K562 (cell line): ENCODE results near the gene SHC1. TPM values are rescaled to one million over a fixed set of nuclear protein-coding genes. Genes with fewer than 3 reads are reported as not detected.

Experiments
- ATAC-seq: fragments of 200-7000 bp; cut with Tn5 transposase; 3 replicates; pipeline ENCODE4 v1.9.1; 2020; ENCODE audit warnings: moderate library complexity
- BruUV-seq: library from RNA; stranded (reverse); fragments of 400-500 nt; replicated peaks from 2 replicates; lab custom pipeline; 2021; lab: Mats Ljungman, UMichigan
- CTCF ChIA-PET: fragments of 300-600 bp; formaldehyde crosslinking; extraction: SDS; loops from one replicate; lab custom pipeline; 2021; ENCODE audit warnings: low intra/inter-chr PET ratio; lab: Yijun Ruan, JAX
- POLR2A ChIA-PET: fragments of 300-600, 350-650 bp; sonication (Branson Sonifier 250); formaldehyde crosslinking; extraction: SDS; loops from one replicate; lab custom pipeline; 2021; ENCODE audit warnings: antibody characterized with exemption, inconsistent platforms; lab: Yijun Ruan, JAX
- DNase-seq, 4 experiments: peaks; one replicate each; pipeline versions ENCODE4 v3.0.0 to v3.0.0-alpha.2; 2011 to 2018; ENCODE audit warnings: low spot score in 3 of 4, mixed read lengths in 3 of 4; ENCODE audit errors: extremely low read depth in 1 of 4
- FAIRE-seq: peaks from 2 replicates; lab custom pipeline; 2011; peaks lifted over from hg19 to GRCh38; lab: Jason Lieb, UNC
- H2AFZ ChIP-seq: 2 replicates; pipeline ENCODE4 v1.6.0; 2011; ENCODE audit warnings: low read depth, low read length, control low read depth, inconsistent platforms
- H3K27ac ChIP-seq: fragments of 200-600 bp; 3 replicates; pipeline ENCODE4 v1.8.0; 2011; ENCODE audit warnings: low read depth, mild to moderate bottlenecking, control low read depth, inconsistent platforms, low read length, moderate library complexity, mixed read lengths; ENCODE audit errors: extremely low read depth
- H3K27me3 ChIP-seq, 2 experiments: fragments of 300-600 bp in 1 of 2; 2 replicates in 1 of 2; 3 replicates in 1 of 2; pipeline versions ENCODE4 v1.6.0 to v1.8.0; 2011; ENCODE audit warnings: inconsistent platforms in 2 of 2, low read length in 2 of 2, mild to moderate bottlenecking in 1 of 2, mixed read lengths in 1 of 2, moderate library complexity in 1 of 2; ENCODE audit not compliant: control insufficient read depth in 2 of 2, insufficient read depth in 2 of 2
- H3K36me3 ChIP-seq: fragments of 300-600 bp; 3 replicates; pipeline ENCODE4 v1.8.0; 2011; ENCODE audit warnings: mild to moderate bottlenecking, low read length, inconsistent platforms; ENCODE audit not compliant: control insufficient read depth, insufficient read depth
- H3K4me1 ChIP-seq, 2 experiments: fragments of 200-600 bp in 1 of 2; replicated peaks in 1 of 2; 2 replicates in 1 of 2; 3 replicates in 1 of 2; pipeline versions ENCODE4 v1.5.1 to v1.8.0; 2011; ENCODE audit warnings: inconsistent platforms in 2 of 2, low read length in 2 of 2, mild to moderate bottlenecking in 1 of 2, mixed read lengths in 1 of 2, moderate library complexity in 1 of 2; ENCODE audit not compliant: control insufficient read depth in 2 of 2, insufficient read depth in 2 of 2
- H3K4me2 ChIP-seq: 2 replicates; pipeline ENCODE4 v1.6.1; 2011; ENCODE audit warnings: low read length, control low read depth, inconsistent platforms, mixed read lengths; ENCODE audit not compliant: insufficient read depth
- H3K4me3 ChIP-seq: fragments of 200-600 bp; sonication (generic), shearing (Covaris generic); 2 replicates; pipeline ENCODE4 v1.5.1; 2016; ENCODE audit warnings: control low read depth, inconsistent platforms
- H3K79me2 ChIP-seq: fragments of 200-600 bp; 3 replicates; pipeline ENCODE4 v1.8.0; 2011; ENCODE audit warnings: low read length, inconsistent platforms; ENCODE audit not compliant: control insufficient read depth, insufficient read depth
- H3K9ac ChIP-seq, 2 experiments: 2 replicates each; pipeline versions ENCODE4 v1.6.0 to v1.6.1; 2011; ENCODE audit warnings: low read depth in 2 of 2, low read length in 2 of 2, control low read depth in 1 of 2, inconsistent platforms in 1 of 2, mild to moderate bottlenecking in 1 of 2, mixed read lengths in 1 of 2; ENCODE audit not compliant: insufficient read depth in 1 of 2
- H3K9me1 ChIP-seq: one replicate; pipeline ENCODE4 v1.6.0; 2011; ENCODE audit warnings: inconsistent platforms, mild to moderate bottlenecking, low read length, moderate library complexity; ENCODE audit not compliant: control insufficient read depth, insufficient read depth
- H3K9me3 ChIP-seq: replicated peaks from 2 replicates; pipeline ENCODE4 v1.5.1; 2011; ENCODE audit warnings: low read depth, low read length, inconsistent platforms; ENCODE audit not compliant: control insufficient read depth, insufficient read depth
- H4K20me1 ChIP-seq: replicated peaks from 2 replicates; pipeline ENCODE4 v1.6.1; 2011; ENCODE audit warnings: low read length, inconsistent platforms, mixed read lengths; ENCODE audit not compliant: control insufficient read depth, insufficient read depth
- CBFA2T3 ChIP-seq: fragments of 450-650 bp; IDR thresholded peaks from 2 replicates; pipeline ENCODE4 v1.6.1; 2017
- CBX3 ChIP-seq, 2 experiments: IDR thresholded peaks; 1 replicate in 1 of 2; 2 replicates in 1 of 2; pipeline ENCODE4 v1.6.1; 2012; ENCODE audit warnings: inconsistent platforms in 2 of 2, low read length in 2 of 2, borderline replicate concordance in 1 of 2, control low read depth in 1 of 2
- MYC ChIP-seq, 2 experiments: fragments of 250-450 bp in 1 of 2; sonication (Bioruptor Pico) in 1 of 2; IDR thresholded peaks; 2 replicates each; pipeline versions ENCODE4 v1.5.1 to v1.6.1; 2012 to 2021; ENCODE audit warnings: low read depth in 2 of 2, borderline replicate concordance in 1 of 2, improper control_type of control experiment in 1 of 2, low read length in 1 of 2, mild to moderate bottlenecking in 1 of 2, moderate library complexity in 1 of 2
- SAFB ChIP-seq: fragments of 200-400 bp; formaldehyde crosslinking; IDR thresholded peaks from 2 replicates; pipeline ENCODE4 v1.6.1; 2017; ENCODE audit warnings: low read depth, low read length, borderline replicate concordance
- ZNF347 ChIP-seq: fragments of 450-650 bp; formaldehyde crosslinking; IDR thresholded peaks from 2 replicates; pipeline ENCODE4 v1.4.0; 2020; ENCODE audit warnings: low read depth, mild to moderate bottlenecking, moderate library complexity
- WGBS: fragments of 100-300 bp; shearing (Covaris generic); methylation state at CpG from one replicate; pipeline ENCODE4 v1.1.6; 2016; ENCODE audit warnings: low coverage, mixed read lengths; ENCODE audit not compliant: insufficient coverage; ENCODE audit errors: missing lambda C conversion rate; 5-methylcytosine and 5-hydroxymethylcytosine counted together
- in situ Hi-C: fragments of 300-500 bp; cut with MboI; formaldehyde crosslinking; loops from 4 replicates; pipeline ENCODE4 v1.15.0; 2018; ENCODE audit warnings: inconsistent platforms, mixed read lengths
- intact Hi-C: fragments of 100-400 bp; cut with micrococcal nuclease; formaldehyde crosslinking; loops from 2 replicates; pipeline ENCODE4 v1.14.2; 2022
- polyA plus RNA-seq, 8 experiments: library from polyadenylated mRNA; depleted of rRNA in 4 of 8; stranded (reverse) in 5 of 8; unstranded in 3 of 8; fragments of >200 nt; fragmentation: Nextera tagmentation in 2 of 8; fragmentation: Illumina TruSeq in 1 of 8; extraction: Ambion mirVana in 2 of 8; extraction: Trizol in 1 of 8; gene quantifications; 2 replicates each; pipeline versions ENCODE4 v1.2.1 to v1.2.3, GENCODE V29; 2011 to 2014; ENCODE audit warnings: inconsistent platforms in 1 of 8, missing spikeins in 1 of 8
- total RNA-seq, 7 experiments: library from RNA; depleted of rRNA in 6 of 7; stranded (reverse); fragments of >200 nt in 6 of 7; fragmentation: Illumina TruSeq in 2 of 7; extraction: Trizol in 2 of 7; gene quantifications; 2 replicates each; pipeline versions ENCODE4 v1.2.1 to v1.2.3, GENCODE V29; 2011 to 2021; ENCODE audit warnings: low replicate concordance in 1 of 7
- TF ChIP-seq, protein P1 (sequence below): sonication (generic); formaldehyde crosslinking; IDR thresholded peaks from 2 replicates; pipeline ENCODE4 v1.8.0; 2022; ENCODE audit warnings: mild to moderate bottlenecking, missing genetic modification reagents, borderline replicate concordance
- TF ChIP-seq, protein P2 (sequence below): fragments of 200-800 bp; sonication (Bioruptor generic); IDR thresholded peaks from 2 replicates; pipeline ENCODE4 v1.6.1; 2017; ENCODE audit warnings: missing genetic modification characterization, missing compliant biosample characterization
- TF ChIP-seq, protein P3 (sequence below): sonication (generic); formaldehyde crosslinking; IDR thresholded peaks from 2 replicates; pipeline ENCODE4 v1.8.0; 2023; ENCODE audit warnings: mild to moderate bottlenecking, missing genetic modification reagents
- TF ChIP-seq, protein P4 (sequence below), 2 experiments: fragments of 450-650 bp; IDR thresholded peaks; 2 replicates each; pipeline ENCODE4 v1.6.1; 2018; ENCODE audit warnings: mild to moderate bottlenecking in 2 of 2, low read depth in 1 of 2; ENCODE audit not compliant: partially characterized antibody in 2 of 2

The SHC1 gene
- total and polyA plus RNA-seq, 9 of the 15 experiments (the other 6 are each of a cell fraction or from before 2014, with no cell fraction given) = 4.1 to 113 (median 51.9) TPM

DNA sequence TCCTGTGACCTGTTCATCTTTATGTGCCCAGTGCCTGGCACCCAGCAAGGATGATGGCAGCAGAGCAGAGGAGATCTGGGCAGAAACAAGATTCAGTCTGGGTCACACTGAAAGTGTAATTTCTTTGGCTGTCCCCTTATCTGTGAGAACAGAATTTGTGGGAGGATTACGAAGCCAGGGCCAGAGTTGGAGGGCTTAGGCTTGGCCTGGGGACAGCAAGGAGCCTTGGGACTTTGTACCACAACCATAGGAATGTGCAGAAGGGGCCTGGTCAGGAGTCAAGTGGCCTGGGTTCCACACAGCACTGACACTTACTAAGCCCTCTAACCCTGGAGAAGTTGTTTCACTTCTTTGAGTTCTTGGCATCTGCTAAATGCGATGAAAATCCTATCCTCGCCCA, 46.9 kb downstream of the SHC1 start:
- ATAC-seq = peak; percentile 74
- no peak overlapping the region for H3K27ac ChIP-seq
- POLR2A ChIA-PET = no interaction called here
- H3K4me2 ChIP-seq = no peak overlapping the region; the same call in 1 of the 2 replicates
- peaks cover 3% of the 10 kb centered on the region for H3K9me1 ChIP-seq
- H3K9me3 ChIP-seq = no peaks in the 10 kb centered on the region
- no peak overlapping the region for H2AFZ ChIP-seq
- in situ Hi-C loops (no loop called here), intact Hi-C loops (no loop called here)
- H4K20me1 ChIP-seq = no peaks in the 10 kb centered on the region
- FAIRE-seq = peak; percentile 65
- 58% methylated on average over 3 of the region's 3 CpGs for WGBS
- peaks cover 4% of the 10 kb centered on the region; the same call in 2 of the 3 replicates for H3K36me3 ChIP-seq
- H3K27me3 ChIP-seq = no peaks in the 10 kb centered on the region
- DNase-seq = peak in 2 of 4 experiments; percentile 37 to 38
- BruUV-seq = no TSS peak
- no peak overlapping the region for H3K4me3 ChIP-seq
- no peaks in the 10 kb centered on the region for H3K79me2 ChIP-seq
- peak overlapping the region in 1 of 2 experiments; percentile 74; a peak in 1 of 4 replicates for H3K9ac ChIP-seq
- CTCF ChIA-PET = no interaction called here
- peaks cover 7 to 12% of the 10 kb centered on the region in 2 experiments; a peak in 4 of 5 replicates for H3K4me1 ChIP-seq
- TF ChIP-seq CBX3 (IDR thresholded peaks at IDR 0.05; ENCODE audit: borderline replicate concordance in 1 of 2, low read length in 2 of 2) (no peak), CBFA2T3 (peak; percentile 38), ZNF347 (CRISPR knock-in tag) (no peak), MYC (IDR thresholded peaks at IDR 0.05; ENCODE audit: low read depth, low read length) (no peak), MYC (CRISPR knock-in tag; IDR thresholded peaks at IDR 0.05; ENCODE audit: borderline replicate concordance, low read depth) (no peak), SAFB (no peak)
- TF ChIP-seq, protein P1, sequence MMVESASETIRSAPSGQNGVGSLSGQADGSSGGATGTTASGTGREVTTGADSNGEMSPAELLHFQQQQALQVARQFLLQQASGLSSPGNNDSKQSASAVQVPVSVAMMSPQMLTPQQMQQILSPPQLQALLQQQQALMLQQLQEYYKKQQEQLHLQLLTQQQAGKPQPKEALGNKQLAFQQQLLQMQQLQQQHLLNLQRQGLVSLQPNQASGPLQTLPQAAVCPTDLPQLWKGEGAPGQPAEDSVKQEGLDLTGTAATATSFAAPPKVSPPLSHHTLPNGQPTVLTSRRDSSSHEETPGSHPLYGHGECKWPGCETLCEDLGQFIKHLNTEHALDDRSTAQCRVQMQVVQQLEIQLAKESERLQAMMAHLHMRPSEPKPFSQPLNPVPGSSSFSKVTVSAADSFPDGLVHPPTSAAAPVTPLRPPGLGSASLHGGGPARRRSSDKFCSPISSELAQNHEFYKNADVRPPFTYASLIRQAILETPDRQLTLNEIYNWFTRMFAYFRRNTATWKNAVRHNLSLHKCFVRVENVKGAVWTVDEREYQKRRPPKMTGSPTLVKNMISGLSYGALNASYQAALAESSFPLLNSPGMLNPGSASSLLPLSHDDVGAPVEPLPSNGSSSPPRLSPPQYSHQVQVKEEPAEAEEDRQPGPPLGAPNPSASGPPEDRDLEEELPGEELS (CRISPR knock-in tag) = no peak
- TF ChIP-seq, protein P2, sequence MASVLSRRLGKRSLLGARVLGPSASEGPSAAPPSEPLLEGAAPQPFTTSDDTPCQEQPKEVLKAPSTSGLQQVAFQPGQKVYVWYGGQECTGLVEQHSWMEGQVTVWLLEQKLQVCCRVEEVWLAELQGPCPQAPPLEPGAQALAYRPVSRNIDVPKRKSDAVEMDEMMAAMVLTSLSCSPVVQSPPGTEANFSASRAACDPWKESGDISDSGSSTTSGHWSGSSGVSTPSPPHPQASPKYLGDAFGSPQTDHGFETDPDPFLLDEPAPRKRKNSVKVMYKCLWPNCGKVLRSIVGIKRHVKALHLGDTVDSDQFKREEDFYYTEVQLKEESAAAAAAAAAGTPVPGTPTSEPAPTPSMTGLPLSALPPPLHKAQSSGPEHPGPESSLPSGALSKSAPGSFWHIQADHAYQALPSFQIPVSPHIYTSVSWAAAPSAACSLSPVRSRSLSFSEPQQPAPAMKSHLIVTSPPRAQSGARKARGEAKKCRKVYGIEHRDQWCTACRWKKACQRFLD = no peak
- TF ChIP-seq, protein P3, sequence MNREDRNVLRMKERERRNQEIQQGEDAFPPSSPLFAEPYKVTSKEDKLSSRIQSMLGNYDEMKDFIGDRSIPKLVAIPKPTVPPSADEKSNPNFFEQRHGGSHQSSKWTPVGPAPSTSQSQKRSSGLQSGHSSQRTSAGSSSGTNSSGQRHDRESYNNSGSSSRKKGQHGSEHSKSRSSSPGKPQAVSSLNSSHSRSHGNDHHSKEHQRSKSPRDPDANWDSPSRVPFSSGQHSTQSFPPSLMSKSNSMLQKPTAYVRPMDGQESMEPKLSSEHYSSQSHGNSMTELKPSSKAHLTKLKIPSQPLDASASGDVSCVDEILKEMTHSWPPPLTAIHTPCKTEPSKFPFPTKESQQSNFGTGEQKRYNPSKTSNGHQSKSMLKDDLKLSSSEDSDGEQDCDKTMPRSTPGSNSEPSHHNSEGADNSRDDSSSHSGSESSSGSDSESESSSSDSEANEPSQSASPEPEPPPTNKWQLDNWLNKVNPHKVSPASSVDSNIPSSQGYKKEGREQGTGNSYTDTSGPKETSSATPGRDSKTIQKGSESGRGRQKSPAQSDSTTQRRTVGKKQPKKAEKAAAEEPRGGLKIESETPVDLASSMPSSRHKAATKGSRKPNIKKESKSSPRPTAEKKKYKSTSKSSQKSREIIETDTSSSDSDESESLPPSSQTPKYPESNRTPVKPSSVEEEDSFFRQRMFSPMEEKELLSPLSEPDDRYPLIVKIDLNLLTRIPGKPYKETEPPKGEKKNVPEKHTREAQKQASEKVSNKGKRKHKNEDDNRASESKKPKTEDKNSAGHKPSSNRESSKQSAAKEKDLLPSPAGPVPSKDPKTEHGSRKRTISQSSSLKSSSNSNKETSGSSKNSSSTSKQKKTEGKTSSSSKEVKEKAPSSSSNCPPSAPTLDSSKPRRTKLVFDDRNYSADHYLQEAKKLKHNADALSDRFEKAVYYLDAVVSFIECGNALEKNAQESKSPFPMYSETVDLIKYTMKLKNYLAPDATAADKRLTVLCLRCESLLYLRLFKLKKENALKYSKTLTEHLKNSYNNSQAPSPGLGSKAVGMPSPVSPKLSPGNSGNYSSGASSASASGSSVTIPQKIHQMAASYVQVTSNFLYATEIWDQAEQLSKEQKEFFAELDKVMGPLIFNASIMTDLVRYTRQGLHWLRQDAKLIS (CRISPR knock-in tag) = no peak
- TF ChIP-seq, protein P4, sequence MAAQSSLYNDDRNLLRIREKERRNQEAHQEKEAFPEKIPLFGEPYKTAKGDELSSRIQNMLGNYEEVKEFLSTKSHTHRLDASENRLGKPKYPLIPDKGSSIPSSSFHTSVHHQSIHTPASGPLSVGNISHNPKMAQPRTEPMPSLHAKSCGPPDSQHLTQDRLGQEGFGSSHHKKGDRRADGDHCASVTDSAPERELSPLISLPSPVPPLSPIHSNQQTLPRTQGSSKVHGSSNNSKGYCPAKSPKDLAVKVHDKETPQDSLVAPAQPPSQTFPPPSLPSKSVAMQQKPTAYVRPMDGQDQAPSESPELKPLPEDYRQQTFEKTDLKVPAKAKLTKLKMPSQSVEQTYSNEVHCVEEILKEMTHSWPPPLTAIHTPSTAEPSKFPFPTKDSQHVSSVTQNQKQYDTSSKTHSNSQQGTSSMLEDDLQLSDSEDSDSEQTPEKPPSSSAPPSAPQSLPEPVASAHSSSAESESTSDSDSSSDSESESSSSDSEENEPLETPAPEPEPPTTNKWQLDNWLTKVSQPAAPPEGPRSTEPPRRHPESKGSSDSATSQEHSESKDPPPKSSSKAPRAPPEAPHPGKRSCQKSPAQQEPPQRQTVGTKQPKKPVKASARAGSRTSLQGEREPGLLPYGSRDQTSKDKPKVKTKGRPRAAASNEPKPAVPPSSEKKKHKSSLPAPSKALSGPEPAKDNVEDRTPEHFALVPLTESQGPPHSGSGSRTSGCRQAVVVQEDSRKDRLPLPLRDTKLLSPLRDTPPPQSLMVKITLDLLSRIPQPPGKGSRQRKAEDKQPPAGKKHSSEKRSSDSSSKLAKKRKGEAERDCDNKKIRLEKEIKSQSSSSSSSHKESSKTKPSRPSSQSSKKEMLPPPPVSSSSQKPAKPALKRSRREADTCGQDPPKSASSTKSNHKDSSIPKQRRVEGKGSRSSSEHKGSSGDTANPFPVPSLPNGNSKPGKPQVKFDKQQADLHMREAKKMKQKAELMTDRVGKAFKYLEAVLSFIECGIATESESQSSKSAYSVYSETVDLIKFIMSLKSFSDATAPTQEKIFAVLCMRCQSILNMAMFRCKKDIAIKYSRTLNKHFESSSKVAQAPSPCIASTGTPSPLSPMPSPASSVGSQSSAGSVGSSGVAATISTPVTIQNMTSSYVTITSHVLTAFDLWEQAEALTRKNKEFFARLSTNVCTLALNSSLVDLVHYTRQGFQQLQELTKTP (IDR thresholded peaks at IDR 0.05; ENCODE audit: low read depth in 1 of 2, partially characterized antibody in 2 of 2) = no peak
